ENCODE results near the gene CCDC122.

Gene CCDC122

GRCh38 chr13:43799191-43799590, 80.3 kb downstream of the CCDC122 start:
- no peak for DNase-seq

GRCh38 chr13:43797869-43798268, 81.7 kb downstream of the CCDC122 start:
- DNase-seq, result no peak

GRCh38 chr13:43797159-43797558, 82.4 kb downstream of the CCDC122 start:
- no peak for DNase-seq

- no peak for DNase-seq
Measured at GRCh38 chr13:43794416-43794815, 85.1 kb downstream of the CCDC122 start.

DNA sequence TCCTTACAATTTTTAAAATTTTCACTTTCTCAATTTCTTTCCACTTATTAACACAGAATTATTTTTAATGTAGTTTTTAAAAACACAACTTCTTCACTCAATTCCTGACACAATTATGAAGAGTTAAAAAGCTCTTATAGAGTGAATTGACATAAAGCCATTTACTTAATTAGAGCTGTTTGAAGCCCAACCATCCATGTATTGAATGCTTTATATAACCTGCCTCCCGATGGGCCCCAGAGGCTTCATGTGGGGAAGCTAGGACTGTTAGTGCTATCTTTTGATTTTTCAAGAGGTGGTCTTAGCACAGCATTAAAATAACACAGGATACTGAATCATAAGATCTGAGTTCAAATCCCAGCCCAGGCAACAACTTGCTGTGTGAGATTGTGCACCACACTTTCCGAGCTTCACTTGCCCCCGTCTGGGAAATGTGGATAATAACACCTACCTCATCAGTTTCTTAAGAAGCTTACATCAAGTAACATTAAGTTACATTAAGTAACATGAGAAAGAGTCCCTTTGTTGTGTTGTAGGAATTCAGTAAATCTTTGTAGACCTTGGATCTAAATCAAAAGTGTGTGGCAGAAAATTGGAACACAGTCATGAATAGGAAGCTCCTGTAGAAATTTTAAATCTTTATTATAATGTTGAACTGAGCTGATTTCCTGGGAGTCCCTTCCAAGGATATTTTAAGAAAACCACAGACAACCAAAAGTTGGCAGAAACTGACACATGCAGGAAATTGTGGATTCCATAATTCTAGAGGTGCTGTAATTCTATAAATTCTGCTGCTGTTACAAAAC, 87.3 kb downstream of the CCDC122 start:
- no peak for DNase-seq

DNA sequence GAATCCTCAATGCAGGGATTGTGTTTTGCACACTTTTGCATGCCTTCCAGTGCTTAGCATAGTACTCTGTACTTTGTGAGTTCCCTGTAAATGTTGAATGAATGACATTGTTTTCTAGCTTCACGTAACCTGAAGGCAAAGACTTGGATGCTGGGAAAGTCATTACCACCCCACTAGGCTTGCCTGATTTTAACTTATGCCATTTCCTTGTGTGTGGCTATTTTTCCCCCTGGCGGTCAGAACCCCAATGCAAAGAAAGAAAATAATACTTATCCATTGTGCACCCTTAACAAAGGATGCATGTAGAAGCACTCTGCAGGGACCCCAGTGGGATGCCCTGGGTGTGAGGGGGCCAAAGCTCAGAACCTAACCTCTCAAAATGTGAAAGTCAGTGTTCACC, 91.5 kb downstream of the CCDC122 start:
- no peak for DNase-seq

GRCh38 chr13:43787518-43787891, 92.0 kb downstream of the CCDC122 start:
- no peak for DNase-seq

DNA sequence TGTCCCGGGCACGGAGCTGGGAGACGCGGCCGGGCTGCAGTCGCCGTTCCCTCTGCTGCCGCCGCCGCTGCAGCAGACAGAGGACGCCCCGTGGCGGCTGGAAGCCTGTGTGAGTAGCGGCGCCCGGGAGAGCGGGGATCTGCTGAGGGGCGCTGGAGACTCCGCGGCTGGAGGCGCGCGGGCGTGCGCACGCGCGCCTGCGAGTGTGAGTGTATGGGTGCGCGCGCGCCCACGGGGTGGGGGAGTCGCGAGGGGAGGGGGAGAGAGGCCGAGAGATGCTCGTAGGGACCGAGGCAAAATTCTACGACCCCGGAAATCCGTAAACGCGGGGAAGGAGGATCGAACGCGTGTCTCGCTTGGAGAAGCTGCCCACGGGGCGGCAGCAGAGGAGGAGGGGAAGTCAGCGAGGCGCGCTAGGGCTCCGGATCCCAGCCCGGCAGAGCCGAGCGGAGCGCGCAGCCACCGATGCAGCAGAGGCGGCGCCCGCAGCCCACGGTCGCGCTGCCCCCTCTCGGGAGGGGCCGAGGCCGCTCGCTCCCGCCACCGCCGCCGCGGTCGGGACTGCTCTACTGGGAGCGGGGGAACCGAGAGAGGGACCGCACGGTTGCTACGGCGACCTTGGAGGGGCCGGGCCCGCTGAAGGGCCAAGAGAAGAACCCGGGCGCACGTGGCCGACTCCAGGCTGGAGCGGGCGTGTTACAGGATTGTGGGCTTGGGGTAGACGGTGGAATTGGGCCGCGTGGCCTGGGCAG, 92.6 kb downstream of the CCDC122 start, which contains the start of gene ENOX1:
ENOX1 (minus strand) TSS at position 207 of the 752 bp plus-strand sequence.
- DNase-seq, result peak in 1 of 2 experiments; percentile 23

GRCh38 chr13:43786472-43786765, 93.1 kb downstream of the CCDC122 start:
- DNase-seq, result no peak
